Measurements from ENCODE around the gene DHCR24. TPM values are rescaled to one million over a fixed set of nuclear protein-coding genes. Genes with fewer than 3 reads are reported as not detected.

DHCR24 gene
- total and polyA plus RNA-seq, 2 experiments from 2014 or later = 124 to 453 TPM

DNA sequence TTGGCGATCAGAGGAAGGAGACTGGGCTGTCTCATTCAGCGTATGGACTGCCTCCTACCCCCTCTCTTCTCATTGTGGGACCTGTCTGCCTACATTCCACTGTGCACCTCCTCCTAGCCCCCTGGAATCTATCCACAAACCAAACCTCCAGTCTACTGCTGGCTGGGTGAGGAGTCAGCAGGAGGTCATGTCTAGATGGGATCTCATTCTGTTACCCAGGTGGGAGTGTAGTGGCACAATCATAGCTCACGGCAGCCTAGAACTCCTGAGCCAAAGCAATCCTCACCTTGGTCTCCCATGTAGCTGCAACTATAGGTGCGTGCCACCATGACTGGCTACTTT lies 67.8 kb downstream of the DHCR24 start:
- no peak overlapping the region for H3K4me3 ChIP-seq
- no peaks in the 10 kb centered on the region for H3K36me3 Mint-ChIP-seq (ENCODE audit: low read depth)
- no peaks in the 10 kb centered on the region for H3K79me2 ChIP-seq (replicated peaks; ENCODE audit: insufficient read depth)
- 0 out of 2 replicates have a peak overlapping the region, but pooled peaks have one; percentile 32 for H3K4me2 ChIP-seq
- H3K27me3 Mint-ChIP-seq (ENCODE audit: insufficient read depth, low read depth, poor library complexity) = no peaks in the 10 kb centered on the region
- TF ChIP-seq, protein P1, sequence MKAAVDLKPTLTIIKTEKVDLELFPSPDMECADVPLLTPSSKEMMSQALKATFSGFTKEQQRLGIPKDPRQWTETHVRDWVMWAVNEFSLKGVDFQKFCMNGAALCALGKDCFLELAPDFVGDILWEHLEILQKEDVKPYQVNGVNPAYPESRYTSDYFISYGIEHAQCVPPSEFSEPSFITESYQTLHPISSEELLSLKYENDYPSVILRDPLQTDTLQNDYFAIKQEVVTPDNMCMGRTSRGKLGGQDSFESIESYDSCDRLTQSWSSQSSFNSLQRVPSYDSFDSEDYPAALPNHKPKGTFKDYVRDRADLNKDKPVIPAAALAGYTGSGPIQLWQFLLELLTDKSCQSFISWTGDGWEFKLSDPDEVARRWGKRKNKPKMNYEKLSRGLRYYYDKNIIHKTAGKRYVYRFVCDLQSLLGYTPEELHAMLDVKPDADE (IDR thresholded peaks at IDR 0.05) = no peak
- TF ChIP-seq CREB1 (CRISPR knock-in tag; IDR thresholded peaks at IDR 0.05; ENCODE audit: low read depth) (no peak), STAT1 (IDR thresholded peaks at IDR 0.05; ENCODE audit: unreplicated experiment) (no peak), EZH2phosphoT487 (IDR thresholded peaks at IDR 0.05; ENCODE audit: unreplicated experiment) (no peak), EZH2 (IDR thresholded peaks at IDR 0.05; ENCODE audit: low read depth, unreplicated experiment) (no peak), NANOG (IDR thresholded peaks at IDR 0.05; ENCODE audit: borderline replicate concordance) (no peak), POLR2AphosphoS5 (IDR thresholded peaks at IDR 0.05; ENCODE audit: low read depth) (no peak), ZNF114 (CRISPR knock-in tag; IDR thresholded peaks at IDR 0.05) (no peak), JUNB (IDR thresholded peaks at IDR 0.05; ENCODE audit: unreplicated experiment) (no peak), ZNF331 (CRISPR knock-in tag; IDR thresholded peaks at IDR 0.05; ENCODE audit: low read depth) (no peak)
- TF ChIP-seq, protein P2, sequence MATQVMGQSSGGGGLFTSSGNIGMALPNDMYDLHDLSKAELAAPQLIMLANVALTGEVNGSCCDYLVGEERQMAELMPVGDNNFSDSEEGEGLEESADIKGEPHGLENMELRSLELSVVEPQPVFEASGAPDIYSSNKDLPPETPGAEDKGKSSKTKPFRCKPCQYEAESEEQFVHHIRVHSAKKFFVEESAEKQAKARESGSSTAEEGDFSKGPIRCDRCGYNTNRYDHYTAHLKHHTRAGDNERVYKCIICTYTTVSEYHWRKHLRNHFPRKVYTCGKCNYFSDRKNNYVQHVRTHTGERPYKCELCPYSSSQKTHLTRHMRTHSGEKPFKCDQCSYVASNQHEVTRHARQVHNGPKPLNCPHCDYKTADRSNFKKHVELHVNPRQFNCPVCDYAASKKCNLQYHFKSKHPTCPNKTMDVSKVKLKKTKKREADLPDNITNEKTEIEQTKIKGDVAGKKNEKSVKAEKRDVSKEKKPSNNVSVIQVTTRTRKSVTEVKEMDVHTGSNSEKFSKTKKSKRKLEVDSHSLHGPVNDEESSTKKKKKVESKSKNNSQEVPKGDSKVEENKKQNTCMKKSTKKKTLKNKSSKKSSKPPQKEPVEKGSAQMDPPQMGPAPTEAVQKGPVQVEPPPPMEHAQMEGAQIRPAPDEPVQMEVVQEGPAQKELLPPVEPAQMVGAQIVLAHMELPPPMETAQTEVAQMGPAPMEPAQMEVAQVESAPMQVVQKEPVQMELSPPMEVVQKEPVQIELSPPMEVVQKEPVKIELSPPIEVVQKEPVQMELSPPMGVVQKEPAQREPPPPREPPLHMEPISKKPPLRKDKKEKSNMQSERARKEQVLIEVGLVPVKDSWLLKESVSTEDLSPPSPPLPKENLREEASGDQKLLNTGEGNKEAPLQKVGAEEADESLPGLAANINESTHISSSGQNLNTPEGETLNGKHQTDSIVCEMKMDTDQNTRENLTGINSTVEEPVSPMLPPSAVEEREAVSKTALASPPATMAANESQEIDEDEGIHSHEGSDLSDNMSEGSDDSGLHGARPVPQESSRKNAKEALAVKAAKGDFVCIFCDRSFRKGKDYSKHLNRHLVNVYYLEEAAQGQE (IDR thresholded peaks at IDR 0.05; ENCODE audit: unreplicated experiment) = no peak
- TF ChIP-seq, protein P3, sequence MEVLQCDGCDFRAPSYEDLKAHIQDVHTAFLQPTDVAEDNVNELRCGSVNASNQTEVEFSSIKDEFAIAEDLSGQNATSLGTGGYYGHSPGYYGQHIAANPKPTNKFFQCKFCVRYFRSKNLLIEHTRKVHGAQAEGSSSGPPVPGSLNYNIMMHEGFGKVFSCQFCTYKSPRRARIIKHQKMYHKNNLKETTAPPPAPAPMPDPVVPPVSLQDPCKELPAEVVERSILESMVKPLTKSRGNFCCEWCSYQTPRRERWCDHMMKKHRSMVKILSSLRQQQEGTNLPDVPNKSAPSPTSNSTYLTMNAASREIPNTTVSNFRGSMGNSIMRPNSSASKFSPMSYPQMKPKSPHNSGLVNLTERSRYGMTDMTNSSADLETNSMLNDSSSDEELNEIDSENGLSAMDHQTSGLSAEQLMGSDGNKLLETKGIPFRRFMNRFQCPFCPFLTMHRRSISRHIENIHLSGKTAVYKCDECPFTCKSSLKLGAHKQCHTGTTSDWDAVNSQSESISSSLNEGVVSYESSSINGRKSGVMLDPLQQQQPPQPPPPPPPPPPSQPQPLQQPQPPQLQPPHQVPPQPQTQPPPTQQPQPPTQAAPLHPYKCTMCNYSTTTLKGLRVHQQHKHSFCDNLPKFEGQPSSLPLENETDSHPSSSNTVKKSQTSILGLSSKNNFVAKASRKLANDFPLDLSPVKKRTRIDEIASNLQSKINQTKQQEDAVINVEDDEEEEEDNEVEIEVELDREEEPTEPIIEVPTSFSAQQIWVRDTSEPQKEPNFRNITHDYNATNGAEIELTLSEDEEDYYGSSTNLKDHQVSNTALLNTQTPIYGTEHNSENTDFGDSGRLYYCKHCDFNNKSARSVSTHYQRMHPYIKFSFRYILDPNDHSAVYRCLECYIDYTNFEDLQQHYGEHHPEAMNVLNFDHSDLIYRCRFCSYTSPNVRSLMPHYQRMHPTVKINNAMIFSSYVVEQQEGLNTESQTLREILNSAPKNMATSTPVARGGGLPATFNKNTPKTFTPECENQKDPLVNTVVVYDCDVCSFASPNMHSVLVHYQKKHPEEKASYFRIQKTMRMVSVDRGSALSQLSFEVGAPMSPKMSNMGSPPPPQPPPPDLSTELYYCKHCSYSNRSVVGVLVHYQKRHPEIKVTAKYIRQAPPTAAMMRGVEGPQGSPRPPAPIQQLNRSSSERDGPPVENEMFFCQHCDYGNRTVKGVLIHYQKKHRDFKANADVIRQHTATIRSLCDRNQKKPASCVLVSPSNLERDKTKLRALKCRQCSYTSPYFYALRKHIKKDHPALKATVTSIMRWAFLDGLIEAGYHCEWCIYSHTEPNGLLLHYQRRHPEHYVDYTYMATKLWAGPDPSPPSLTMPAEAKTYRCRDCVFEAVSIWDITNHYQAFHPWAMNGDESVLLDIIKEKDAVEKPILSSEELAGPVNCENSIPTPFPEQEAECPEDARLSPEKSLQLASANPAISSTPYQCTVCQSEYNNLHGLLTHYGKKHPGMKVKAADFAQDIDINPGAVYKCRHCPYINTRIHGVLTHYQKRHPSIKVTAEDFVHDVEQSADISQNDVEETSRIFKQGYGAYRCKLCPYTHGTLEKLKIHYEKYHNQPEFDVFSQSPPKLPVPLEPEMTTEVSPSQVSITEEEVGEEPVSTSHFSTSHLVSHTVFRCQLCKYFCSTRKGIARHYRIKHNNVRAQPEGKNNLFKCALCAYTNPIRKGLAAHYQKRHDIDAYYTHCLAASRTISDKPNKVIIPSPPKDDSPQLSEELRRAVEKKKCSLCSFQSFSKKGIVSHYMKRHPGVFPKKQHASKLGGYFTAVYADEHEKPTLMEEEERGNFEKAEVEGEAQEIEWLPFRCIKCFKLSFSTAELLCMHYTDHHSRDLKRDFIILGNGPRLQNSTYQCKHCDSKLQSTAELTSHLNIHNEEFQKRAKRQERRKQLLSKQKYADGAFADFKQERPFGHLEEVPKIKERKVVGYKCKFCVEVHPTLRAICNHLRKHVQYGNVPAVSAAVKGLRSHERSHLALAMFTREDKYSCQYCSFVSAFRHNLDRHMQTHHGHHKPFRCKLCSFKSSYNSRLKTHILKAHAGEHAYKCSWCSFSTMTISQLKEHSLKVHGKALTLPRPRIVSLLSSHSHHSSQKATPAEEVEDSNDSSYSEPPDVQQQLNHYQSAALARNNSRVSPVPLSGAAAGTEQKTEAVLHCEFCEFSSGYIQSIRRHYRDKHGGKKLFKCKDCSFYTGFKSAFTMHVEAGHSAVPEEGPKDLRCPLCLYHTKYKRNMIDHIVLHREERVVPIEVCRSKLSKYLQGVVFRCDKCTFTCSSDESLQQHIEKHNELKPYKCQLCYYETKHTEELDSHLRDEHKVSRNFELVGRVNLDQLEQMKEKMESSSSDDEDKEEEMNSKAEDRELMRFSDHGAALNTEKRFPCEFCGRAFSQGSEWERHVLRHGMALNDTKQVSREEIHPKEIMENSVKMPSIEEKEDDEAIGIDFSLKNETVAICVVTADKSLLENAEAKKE (CRISPR knock-in tag; IDR thresholded peaks at IDR 0.05) = no peak
- peaks cover 29% of the 10 kb centered on the region for H3K4me1 Mint-ChIP-seq
- no peak overlapping the region for H3K27ac Mint-ChIP-seq
- peaks cover 10% of the 10 kb centered on the region; the same call in 2 of the 3 replicates for H3K9me3 Mint-ChIP-seq
- peak; percentile 36; the same call in 2 of the 3 replicates for ATAC-seq
- no peaks in the 10 kb centered on the region for H3K36me3 ChIP-seq (ENCODE audit: insufficient read depth)
- DNase-seq (ENCODE audit: low spot score) = no peak
- H3K27me3 ChIP-seq (ENCODE audit: insufficient read depth) = no peaks in the 10 kb centered on the region
- H3F3A ChIP-seq (replicated peaks; ENCODE audit: low read depth) = no peaks in the 10 kb centered on the region
- H4K20me1 ChIP-seq (replicated peaks; ENCODE audit: insufficient read depth) = no peaks in the 10 kb centered on the region
- H3K4me1 ChIP-seq (ENCODE audit: insufficient read depth) = peaks cover 14% of the 10 kb centered on the region
- H3K4me3 Mint-ChIP-seq = no peak overlapping the region
- peaks cover 4% of the 10 kb centered on the region; the same call in 1 of the 2 replicates for H3K9me2 ChIP-seq (ENCODE audit: insufficient read depth)
- H2AFZ ChIP-seq = no peak overlapping the region
- H3K27ac ChIP-seq (ENCODE audit: low read depth) = no peak overlapping the region
